A549 (cell line): ENCODE results near the gene OTOG. TPM values are rescaled to one million over a fixed set of nuclear protein-coding genes. Genes with fewer than 3 reads are reported as not detected.
A peak's percentile ranks its signal among the peaks of the same experiment; 100 is the strongest.

Source experiments
- ATAC-seq, 2 experiments: fragments of 200-7000 bp in 1 of 2; fragments of >200 bp in 1 of 2; cut with Nextera tagmentation in 1 of 2; cut with Tn5 transposase in 1 of 2; 3 replicates each; pipeline versions ENCODE4 v1.8.0 to v1.9.1; 2018 to 2020; ENCODE audit warnings: mild to moderate bottlenecking in 1 of 2, moderate library complexity in 1 of 2
- CTCF ChIA-PET: fragments of 300-600 bp; sonication (Branson Sonifier 250); formaldehyde crosslinking; extraction: SDS; loops from one replicate; lab custom pipeline; 2021; ENCODE audit warnings: antibody characterized with exemption, inconsistent platforms; lab: Yijun Ruan, JAX
- POLR2A ChIA-PET: fragments of 350-600 bp; formaldehyde crosslinking; extraction: SDS; loops from one replicate; lab custom pipeline; 2021; ENCODE audit warnings: antibody characterized with exemption, inconsistent platforms; lab: Yijun Ruan, JAX
- DNase-seq, 2 experiments: peaks; one replicate each; pipeline versions ENCODE4 v3.0.0 to v3.0.0-alpha.2; 2011 to 2016; ENCODE audit warnings: low read depth in 1 of 2, low spot score in 1 of 2
- FAIRE-seq: peaks from 2 replicates; lab custom pipeline; 2011; peaks lifted over from hg19 to GRCh38; lab: Jason Lieb, UNC
- H3K27ac ChIP-seq, 2 experiments: fragments of >200 bp; sonication (Bioruptor Twin); formaldehyde crosslinking; 3 replicates each; pipeline ENCODE4 v1.5.1; 2016 to 2017
- H3K4me1 ChIP-seq: fragments of >200 bp; sonication (Bioruptor Twin); formaldehyde crosslinking; 3 replicates; pipeline ENCODE4 v1.6.1; 2016
- H3K4me2 ChIP-seq: fragments of >200 bp; sonication (Bioruptor Twin); formaldehyde crosslinking; 3 replicates; pipeline ENCODE4 v1.6.1; 2016
- H3K4me3 ChIP-seq: fragments of >200 bp; sonication (Bioruptor Twin); formaldehyde crosslinking; 3 replicates; pipeline ENCODE4 v1.5.1; 2016
- H3K9me3 ChIP-seq: fragments of >200 bp; sonication (Bioruptor Twin); formaldehyde crosslinking; 3 replicates; pipeline ENCODE4 v1.6.1; 2016
- ATOH8 ChIP-seq: fragments of 250-450 bp; sonication (Bioruptor Pico); IDR thresholded peaks from 2 replicates; pipeline ENCODE4 v1.5.0; 2020; ENCODE audit warnings: low read depth, mild to moderate bottlenecking, moderate library complexity
- BHLHE40 ChIP-seq: IDR thresholded peaks from 2 replicates; pipeline ENCODE4 v1.6.1; 2012; ENCODE audit warnings: low read depth, low read length, inconsistent platforms
- CBX2 ChIP-seq: fragments of 200-600 bp; sonication (generic); IDR thresholded peaks from 2 replicates; pipeline ENCODE4 v1.6.1; 2016; ENCODE audit warnings: low read depth, mild to moderate bottlenecking, borderline replicate concordance
- CBX8 ChIP-seq: fragments of 200-600 bp; sonication (generic); IDR thresholded peaks from 2 replicates; pipeline ENCODE4 v1.6.1; 2016
- CHD2 ChIP-seq: fragments of 150-350 bp; IDR thresholded peaks from 2 replicates; pipeline ENCODE4 v1.6.1; 2014; ENCODE audit warnings: low read length; ENCODE audit not compliant: partially characterized antibody
- CHD4 ChIP-seq: fragments of 200-600 bp; sonication (generic); IDR thresholded peaks from 2 replicates; pipeline ENCODE4 v1.6.1; 2016; ENCODE audit warnings: antibody characterized with exemption, mild to moderate bottlenecking, borderline replicate concordance
- EHF ChIP-seq: fragments of 250-450 bp; sonication (Bioruptor Pico); IDR thresholded peaks from 2 replicates; pipeline ENCODE4 v1.5.0; 2020; ENCODE audit warnings: mild to moderate bottlenecking
- EHMT2 ChIP-seq: fragments of 200-600 bp; sonication (generic); IDR thresholded peaks from 2 replicates; pipeline ENCODE4 v1.6.1; 2016; ENCODE audit warnings: antibody characterized with exemption, low read depth, mild to moderate bottlenecking, moderate library complexity
- ELK1 ChIP-seq: fragments of 150-350 bp; IDR thresholded peaks from 2 replicates; pipeline ENCODE4 v1.6.1; 2014; ENCODE audit warnings: low read depth, mild to moderate bottlenecking, low read length
- EP300 ChIP-seq, 2 experiments: fragments of >200 bp; sonication (Bioruptor Twin); formaldehyde crosslinking; IDR thresholded peaks; 2 replicates in 1 of 2; 3 replicates in 1 of 2; pipeline ENCODE4 v1.6.1; 2016 to 2017
- FOSB ChIP-seq: fragments of 250-450 bp; sonication (Bioruptor Pico); IDR thresholded peaks from 2 replicates; pipeline ENCODE4 v1.5.0; 2020; ENCODE audit warnings: mild to moderate bottlenecking, moderate library complexity
- FOSL2 ChIP-seq, 2 experiments: fragments of 450-650 bp in 1 of 2; fragments of >200 bp in 1 of 2; sonication (Bioruptor Twin) in 1 of 2; formaldehyde crosslinking; IDR thresholded peaks; 2 replicates each; pipeline versions ENCODE4 v1.5.0 to v1.6.1; 2016 to 2020; ENCODE audit warnings: mild to moderate bottlenecking in 1 of 2, moderate library complexity in 1 of 2
- HOXB13 ChIP-seq: fragments of 250-450 bp; sonication (Bioruptor Pico); IDR thresholded peaks from 2 replicates; pipeline ENCODE4 v1.5.0; 2020; ENCODE audit warnings: low read depth, mild to moderate bottlenecking, moderate library complexity
- KDM5A ChIP-seq: fragments of 200-600 bp; sonication (generic); IDR thresholded peaks from 2 replicates; pipeline ENCODE4 v1.6.1; 2016; ENCODE audit warnings: antibody characterized with exemption, mild to moderate bottlenecking
- MAFK ChIP-seq: fragments of 450-650 bp; IDR thresholded peaks from 2 replicates; pipeline ENCODE4 v1.6.1; 2014; ENCODE audit not compliant: partially characterized antibody
- MYC ChIP-seq: IDR thresholded peaks from 2 replicates; pipeline ENCODE4 v1.6.1; 2012; ENCODE audit warnings: mild to moderate bottlenecking, inconsistent platforms, low read length, improper control_type of control experiment, borderline replicate concordance
- NFE2L2 ChIP-seq: fragments of 150-350 bp; conservative IDR thresholded peaks from 2 replicates; pipeline ENCODE4 v1.6.1; 2014; ENCODE audit warnings: low read length
- NR3C1 ChIP-seq: fragments of >200 bp; sonication (Bioruptor Twin); formaldehyde crosslinking; IDR thresholded peaks from 3 replicates; pipeline ENCODE4 v1.6.1; 2017
- PHF8 ChIP-seq: fragments of 200-600 bp; sonication (generic); IDR thresholded peaks from 2 replicates; pipeline ENCODE4 v1.6.1; 2016; ENCODE audit warnings: low read depth, mild to moderate bottlenecking, antibody characterized with exemption, moderate library complexity, borderline replicate concordance
- RCOR1 ChIP-seq: fragments of 150-350 bp; IDR thresholded peaks from 2 replicates; pipeline ENCODE4 v1.6.1; 2014; ENCODE audit warnings: antibody characterized with exemption, low read length, low read depth
- RFX5 ChIP-seq: fragments of 450-650 bp; IDR thresholded peaks from 2 replicates; pipeline ENCODE4 v1.7.1; 2014; ENCODE audit warnings: antibody characterized with exemption, mild to moderate bottlenecking, moderate library complexity
- SMC3 ChIP-seq: fragments of >200 bp; sonication (Bioruptor Twin); formaldehyde crosslinking; IDR thresholded peaks from 3 replicates; pipeline ENCODE4 v1.6.1; 2018; ENCODE audit warnings: inconsistent platforms
- USF2 ChIP-seq: fragments of 450-650 bp; IDR thresholded peaks from 2 replicates; pipeline ENCODE4 v1.6.1; 2014; ENCODE audit warnings: antibody characterized with exemption
- ZFP36 ChIP-seq: fragments of 450-650 bp; IDR thresholded peaks from 2 replicates; pipeline ENCODE4 v1.6.1; 2014; ENCODE audit warnings: borderline replicate concordance; ENCODE audit not compliant: partially characterized antibody
- WGBS: methylation state at CpG from one replicate; pipeline ENCODE4 v1.1.6; 2017; ENCODE audit errors: missing lambda C conversion rate; 5-methylcytosine and 5-hydroxymethylcytosine counted together
- polyA plus RNA-seq, 4 experiments: library from polyadenylated mRNA; depleted of rRNA in 3 of 4; stranded (reverse); fragments of >200 nt; fragmentation: RNase III in 1 of 4; extraction: RNeasy Plus Mini Kit Qiagen cat#74134 plus additional on column Dnase treatment in 1 of 4; gene quantifications; 2 replicates in 3 of 4; 3 replicates in 1 of 4; pipeline ENCODE4 v1.2.3, GENCODE V29; 2011 to 2017
- TF ChIP-seq, protein P1 (sequence below): fragments of >200 bp; sonication (Bioruptor Twin); formaldehyde crosslinking; IDR thresholded peaks from 3 replicates; pipeline ENCODE4 v1.5.1; 2016

OTOG gene
- polyA plus RNA-seq, 2 of the 4 experiments (the other 2 are of a cell fraction), result not detected

DNA sequence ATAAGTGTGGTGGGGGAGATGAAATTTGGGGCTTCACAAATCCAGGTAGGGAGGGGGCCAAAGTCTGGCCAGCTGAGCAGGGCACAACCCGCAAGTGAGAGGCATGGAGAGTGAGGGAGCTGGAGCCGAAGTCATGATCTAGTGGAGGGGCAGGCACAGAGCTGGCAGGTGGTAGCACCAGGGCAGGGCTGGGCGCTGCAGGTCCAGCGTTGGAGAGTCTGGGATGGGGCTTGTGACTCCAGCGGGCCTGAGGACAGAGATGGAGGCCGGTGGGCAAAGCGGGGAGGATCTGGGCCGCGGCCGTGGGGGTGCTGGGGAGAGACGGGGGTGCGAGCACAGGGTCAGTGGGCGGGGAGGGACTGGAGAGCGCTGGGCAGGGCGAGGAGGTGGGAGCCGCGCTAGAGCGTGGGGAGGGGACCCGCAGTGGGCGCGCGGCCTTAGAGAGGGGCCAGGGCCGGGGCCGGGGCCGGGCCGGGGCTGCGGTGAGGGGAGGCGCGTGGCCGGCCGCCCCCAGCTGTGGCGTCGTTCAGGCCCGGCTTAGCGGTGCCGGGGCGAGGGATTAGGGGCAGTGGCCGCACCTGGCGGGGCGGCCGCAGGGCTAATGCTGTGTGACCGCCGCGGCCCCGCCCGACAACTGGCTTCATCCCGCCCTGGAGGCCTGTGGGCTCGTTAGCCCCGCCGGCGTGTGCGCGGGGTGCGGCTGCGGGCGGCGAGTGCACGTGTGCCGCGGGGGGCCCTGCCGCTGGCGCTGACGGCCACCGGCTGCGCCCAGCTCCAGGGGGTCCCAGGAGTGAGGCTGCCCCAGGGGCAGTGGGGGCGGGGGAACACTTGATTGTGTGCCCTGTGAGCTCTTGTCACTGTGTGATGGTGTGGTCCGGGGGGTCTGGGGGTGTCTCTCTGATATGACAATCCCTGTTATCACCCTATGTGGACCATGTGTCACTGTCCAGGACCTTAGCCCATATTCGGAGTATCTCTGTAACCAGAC, 148.7 kb downstream of the OTOG start:
- 0 out of 6 replicates have a peak, but pooled peaks of 1 of the 2 experiments have one; percentile 26 for ATAC-seq
- TF ChIP-seq HOXB13 (CRISPR knock-in tag), result no peak
- no peak for TF ChIP-seq PHF8
- TF ChIP-seq RFX5, result no peak
- TF ChIP-seq NR3C1, result no peak
- TF ChIP-seq MAFK, result no peak
- no peak for TF ChIP-seq FOSL2 (IDR thresholded peaks at IDR 0.05)
- no peak for TF ChIP-seq FOSL2 (CRISPR knock-in tag; IDR thresholded peaks at IDR 0.05)
- TF ChIP-seq CBX8, result no peak
- TF ChIP-seq FOSB (CRISPR knock-in tag), result no peak
- TF ChIP-seq EHMT2, result no peak
- no peak for TF ChIP-seq KDM5A
- no peak for TF ChIP-seq BHLHE40
- no peak for TF ChIP-seq ATOH8 (CRISPR knock-in tag)
- no peak for TF ChIP-seq CHD4
- TF ChIP-seq ELK1, result no peak
- no peak for TF ChIP-seq ZFP36
- no peak for TF ChIP-seq EP300 (IDR thresholded peaks at IDR 0.05)
- TF ChIP-seq EHF (CRISPR knock-in tag), result no peak
- TF ChIP-seq, all 56 proteins: peak for 0
- Histone ChIP-seq H3K4me2 (no peak overlapping the region), H3K27ac (no peak overlapping the region), H3K4me1 (no peaks in the 10 kb centered on the region), H3K9me3 (no peaks in the 10 kb centered on the region), H3K4me3 (no peak overlapping the region)
- DNase-seq (no peak), FAIRE-seq (no peak)
- CTCF ChIA-PET, result interaction anchor here (0.9 to 2.4 kb wide), 2 partner anchors 35 to 97 kb away, joined by 3 to 6 read pairs; no protein-coding TSS in a partner anchor
- POLR2A ChIA-PET, result no interaction called here
- 50% methylated on average over 12 of the region's 68 CpGs for WGBS

DNA sequence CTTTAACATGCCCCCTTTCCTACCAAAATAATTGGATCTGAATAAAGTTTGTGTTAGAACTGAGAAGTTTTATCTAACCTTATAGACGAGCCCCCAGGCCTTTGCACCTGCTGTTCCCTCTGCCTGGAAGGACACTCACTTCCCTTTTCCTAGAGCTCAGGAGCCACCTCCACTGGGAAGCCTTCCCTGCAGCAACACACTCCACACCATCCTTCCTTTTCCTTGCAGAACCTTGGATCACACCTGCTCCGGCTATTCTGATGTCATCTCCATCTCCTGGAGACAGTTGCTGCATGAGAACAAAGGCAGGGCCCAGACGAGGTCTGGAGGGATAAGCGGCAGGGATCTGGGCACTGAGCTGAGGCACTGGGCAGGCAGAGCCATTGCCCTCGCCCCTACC, 149.7 kb downstream of the OTOG start:
- ATAC-seq (no peak), DNase-seq (no peak), FAIRE-seq (no peak)
- Histone ChIP-seq H3K27ac (no peak overlapping the region), H3K4me3 (no peak overlapping the region), H3K4me1 (no peaks in the 10 kb centered on the region), H3K4me2 (no peak overlapping the region), H3K9me3 (no peaks in the 10 kb centered on the region)
- TF ChIP-seq SMC3 (no peak), NFE2L2 (no peak), ZFP36 (no peak), CHD2 (no peak), HOXB13 (CRISPR knock-in tag) (no peak), FOSL2 (IDR thresholded peaks at IDR 0.05) (no peak), FOSL2 (CRISPR knock-in tag; IDR thresholded peaks at IDR 0.05) (no peak), MYC (no peak), CBX2 (no peak), USF2 (no peak), RCOR1 (no peak)
- TF ChIP-seq, protein P1, sequence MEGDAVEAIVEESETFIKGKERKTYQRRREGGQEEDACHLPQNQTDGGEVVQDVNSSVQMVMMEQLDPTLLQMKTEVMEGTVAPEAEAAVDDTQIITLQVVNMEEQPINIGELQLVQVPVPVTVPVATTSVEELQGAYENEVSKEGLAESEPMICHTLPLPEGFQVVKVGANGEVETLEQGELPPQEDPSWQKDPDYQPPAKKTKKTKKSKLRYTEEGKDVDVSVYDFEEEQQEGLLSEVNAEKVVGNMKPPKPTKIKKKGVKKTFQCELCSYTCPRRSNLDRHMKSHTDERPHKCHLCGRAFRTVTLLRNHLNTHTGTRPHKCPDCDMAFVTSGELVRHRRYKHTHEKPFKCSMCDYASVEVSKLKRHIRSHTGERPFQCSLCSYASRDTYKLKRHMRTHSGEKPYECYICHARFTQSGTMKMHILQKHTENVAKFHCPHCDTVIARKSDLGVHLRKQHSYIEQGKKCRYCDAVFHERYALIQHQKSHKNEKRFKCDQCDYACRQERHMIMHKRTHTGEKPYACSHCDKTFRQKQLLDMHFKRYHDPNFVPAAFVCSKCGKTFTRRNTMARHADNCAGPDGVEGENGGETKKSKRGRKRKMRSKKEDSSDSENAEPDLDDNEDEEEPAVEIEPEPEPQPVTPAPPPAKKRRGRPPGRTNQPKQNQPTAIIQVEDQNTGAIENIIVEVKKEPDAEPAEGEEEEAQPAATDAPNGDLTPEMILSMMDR, result no peak
- whole genome bisulfite sequencing, result 41% methylated on average over 5 of the region's 5 CpGs
- CTCF ChIA-PET, result interaction anchor here (0.9 to 2.4 kb wide), 2 partner anchors 34 to 98 kb away, joined by 3 to 6 read pairs; no protein-coding TSS in a partner anchor
- POLR2A ChIA-PET, result no interaction called here
